Left forelimb (tissue), 1 donor: Measurements from ENCODE around the gene NHS.
"Not testable (repeated sequence)": the region's sequence is repeated elsewhere in the genome, so short reads cannot be mapped to it uniquely, and the experiment has no call there.

Experiments used
- DNase-seq: peaks from one replicate; pipeline ENCODE4 v3.0.0-alpha.2; 2018; ENCODE audit warnings: low spot score

The NHS gene

GRCh38 chrX:17549107-17549651, 174.2 kb downstream of the NHS start:
- no peak for DNase-seq

DNA sequence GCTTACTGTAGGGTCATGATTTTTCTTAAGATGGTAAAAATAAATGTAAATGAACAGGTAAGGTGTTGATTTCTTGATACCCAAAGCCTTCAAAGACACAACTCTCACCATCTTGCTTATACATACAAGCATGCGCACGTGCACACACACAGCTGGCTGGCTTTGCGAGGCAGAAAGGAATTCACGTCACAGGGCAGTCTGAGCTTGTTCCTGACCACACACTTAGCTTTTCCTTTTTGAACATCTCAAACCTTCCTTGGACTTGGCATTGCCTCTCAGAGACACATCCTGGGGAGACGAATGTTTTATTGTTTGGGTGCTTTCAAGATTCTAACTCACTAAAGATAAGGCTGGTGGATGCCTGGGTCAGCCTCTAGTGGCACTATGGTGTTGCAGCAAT, 175.0 kb downstream of the NHS start:
- DNase-seq, result no peak

- no peak for DNase-seq
Observed at GRCh38 chrX:17552044-17552650, 177.1 kb downstream of the NHS start.

DNA sequence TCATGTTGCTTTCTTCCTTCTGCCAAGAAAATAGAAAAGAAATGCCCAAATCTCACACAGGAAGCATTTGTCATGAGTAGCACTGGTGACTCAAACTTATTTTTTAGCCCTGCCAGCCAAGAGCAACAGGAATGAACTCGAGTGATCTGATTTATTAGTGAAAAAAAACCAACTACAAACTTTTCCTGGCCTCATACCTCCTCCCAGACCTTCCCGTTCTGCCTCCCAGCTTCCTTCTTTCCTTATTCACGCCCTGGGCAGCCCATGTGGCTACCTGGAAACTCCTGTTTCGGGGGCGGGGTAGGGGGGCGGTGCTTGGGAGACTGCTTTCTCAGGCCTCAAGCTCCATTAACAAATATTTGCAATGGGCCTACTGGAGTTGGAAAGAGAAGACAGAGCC, 178.5 kb downstream of the NHS start:
- DNase-seq, result no peak

DNA sequence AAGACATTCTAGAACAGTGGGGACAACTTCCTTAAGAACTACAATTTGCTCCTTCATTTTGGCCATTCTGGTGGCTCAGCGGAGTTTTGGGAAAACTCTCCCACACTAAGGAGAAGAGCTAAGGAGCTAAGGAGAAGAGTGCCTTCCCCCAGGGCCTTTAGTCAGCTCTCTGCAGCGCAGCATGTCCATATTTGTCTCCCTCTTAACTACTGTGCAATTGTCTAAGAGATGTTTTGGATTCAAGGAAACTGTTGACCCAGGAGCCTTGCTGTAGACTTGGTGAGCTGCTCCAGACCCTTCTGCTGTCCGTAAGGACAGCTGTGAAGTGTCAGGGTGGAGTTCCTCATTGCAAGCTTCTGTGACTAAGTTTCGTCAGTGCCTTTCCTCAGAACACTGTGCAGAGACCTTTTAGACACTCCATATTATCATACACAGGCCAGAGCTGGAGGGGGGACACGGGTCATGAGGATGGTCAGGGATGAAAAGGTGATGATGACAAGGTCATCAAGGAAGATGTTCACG, 179.0 kb downstream of the NHS start:
- DNase-seq, result no peak

- no peak for DNase-seq
Observed at GRCh38 chrX:17554914-17555313, 179.9 kb downstream of the NHS start.

DNA sequence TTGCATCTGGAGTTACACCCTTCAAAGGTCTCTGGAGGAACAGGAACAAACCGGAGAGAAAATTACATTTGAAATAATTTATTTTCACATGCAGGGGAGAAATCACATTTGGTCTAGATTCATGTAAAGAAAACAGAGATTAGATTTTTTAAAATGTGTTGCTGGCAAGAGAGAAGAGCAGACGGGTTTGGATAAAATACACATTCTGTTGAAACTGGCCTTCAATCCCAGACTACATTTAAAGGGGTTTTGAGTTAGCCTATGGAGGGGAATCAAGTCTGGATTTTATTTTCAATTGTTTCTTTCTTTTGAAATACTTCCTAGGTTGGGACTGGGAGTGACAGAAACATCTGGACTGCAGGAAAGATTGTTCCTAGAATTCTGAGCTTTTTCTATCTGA, 180.8 kb downstream of the NHS start:
- DNase-seq, result no peak

GRCh38 chrX:17559728-17560379, 184.9 kb downstream of the NHS start:
- no peak for DNase-seq

- no peak for DNase-seq
Observed at GRCh38 chrX:17560385-17560784, 185.4 kb downstream of the NHS start.

DNA sequence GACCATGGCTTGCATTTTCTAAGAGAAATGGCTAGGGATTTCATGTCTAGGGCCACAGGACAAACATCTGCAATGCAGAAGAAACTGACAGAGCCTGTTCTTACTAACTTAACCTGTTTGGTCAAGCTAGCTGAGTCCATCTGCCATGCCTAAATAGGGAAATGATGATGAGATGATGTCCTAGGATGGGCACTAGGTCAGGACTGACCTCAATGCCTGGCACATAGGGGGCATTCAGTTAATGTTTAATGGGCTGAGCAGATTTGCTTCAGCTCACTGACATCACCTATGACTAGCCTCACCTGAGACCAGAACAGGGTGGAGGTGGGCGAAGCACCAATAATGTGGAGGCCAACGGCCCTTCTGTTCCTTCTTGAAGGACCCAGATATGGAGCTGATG, 188.1 kb downstream of the NHS start:
- DNase-seq, result no peak

DNA sequence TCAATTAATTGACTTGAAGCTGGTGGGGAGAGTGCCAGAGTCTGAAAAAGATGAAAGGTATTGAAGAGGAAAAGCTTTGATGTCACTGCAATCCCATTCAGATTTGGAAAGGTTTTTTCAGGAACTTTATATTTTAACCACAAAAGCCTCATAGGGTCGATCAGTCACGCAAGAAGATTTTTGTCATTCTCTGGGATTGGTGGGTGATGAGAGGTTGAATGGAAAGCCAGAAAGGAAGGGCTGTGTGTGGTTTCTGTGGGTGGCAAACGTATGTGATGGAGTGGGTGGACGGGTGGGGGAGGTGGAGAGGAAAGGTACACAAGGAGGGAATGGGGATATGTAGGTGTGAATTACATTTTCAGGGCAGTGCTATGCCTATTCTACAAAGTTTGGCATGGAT, 188.5 kb downstream of the NHS start:
- DNase-seq, result no peak

DNA sequence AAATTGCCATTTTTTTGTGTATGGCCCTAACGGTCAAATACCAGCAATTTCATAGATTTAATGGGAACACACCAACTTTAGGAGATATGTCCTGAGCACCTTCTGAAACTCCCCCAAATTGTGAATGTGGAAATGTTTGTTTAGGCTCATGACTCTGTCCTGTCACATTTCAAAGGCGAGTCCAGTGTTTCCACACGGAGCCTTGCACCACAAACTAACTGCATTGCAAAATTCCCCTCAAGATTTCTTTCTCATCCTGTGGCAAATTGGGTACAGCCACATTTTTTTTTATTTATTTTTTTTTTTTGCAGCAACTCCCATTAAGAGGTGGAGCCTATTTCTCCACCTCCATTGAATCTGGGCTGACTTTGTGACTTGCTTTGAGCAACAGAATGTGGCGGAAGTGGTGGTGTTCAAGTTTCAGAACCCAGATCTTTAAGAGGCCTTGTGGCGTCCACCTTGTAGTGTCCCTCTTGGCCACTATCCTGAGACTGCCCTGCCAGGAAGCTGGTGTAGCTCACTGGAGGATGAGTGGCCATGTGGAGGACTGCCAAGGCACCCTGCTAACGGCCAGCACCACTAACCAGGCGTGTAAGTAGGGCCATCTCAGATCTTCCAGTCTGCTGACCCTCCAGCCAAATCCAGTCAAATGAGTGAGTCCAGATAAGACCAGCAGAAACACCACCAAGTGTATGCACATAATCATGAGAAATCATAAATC, 189.8 kb downstream of the NHS start:
- DNase-seq, result no peak

DNA sequence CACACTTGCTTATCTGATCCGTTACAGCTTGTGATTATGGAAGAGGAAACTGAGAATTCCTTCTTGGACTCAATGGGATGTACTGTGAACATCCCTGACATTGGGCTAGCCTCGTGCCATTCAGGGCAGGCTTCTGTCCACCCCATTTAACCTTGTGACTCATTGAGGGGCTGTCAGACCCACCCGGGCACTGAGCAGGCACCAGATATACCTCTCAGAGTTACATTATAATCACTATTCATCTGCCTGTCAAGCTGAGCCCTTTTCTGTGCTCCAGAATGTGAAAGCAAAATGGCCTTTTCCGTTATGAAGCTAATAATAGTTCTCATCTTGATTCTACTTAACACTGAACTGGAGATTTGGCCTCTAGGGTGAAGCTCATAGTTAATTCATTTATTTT, 191.7 kb downstream of the NHS start:
- DNase-seq, result no peak

GRCh38 chrX:17567187-17567586, 192.2 kb downstream of the NHS start:
- DNase-seq, result no peak

DNA sequence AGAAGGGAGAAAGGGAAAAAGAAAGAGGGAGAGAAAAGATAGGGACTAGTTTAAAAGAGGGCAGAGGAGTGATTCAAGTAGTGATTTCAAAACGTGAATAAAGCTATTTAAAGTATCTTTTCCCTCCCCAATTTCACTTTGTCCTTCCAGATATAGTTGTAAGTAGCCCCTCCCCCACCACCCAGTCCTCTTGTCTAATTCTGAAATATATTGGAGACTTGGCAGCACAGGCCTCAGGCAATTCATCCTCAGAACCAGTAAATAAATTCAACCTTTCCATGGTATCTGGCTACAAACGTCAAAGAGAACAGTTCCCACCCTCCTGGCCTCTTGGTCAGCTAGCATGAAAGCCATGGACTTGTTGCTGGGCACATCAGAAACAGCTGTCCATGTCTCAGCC, 192.8 kb downstream of the NHS start:
- no peak for DNase-seq

GRCh38 chrX:17568804-17569203, 193.8 kb downstream of the NHS start:
- not testable (repeated sequence) for DNase-seq

- DNase-seq, result no peak
Observed at GRCh38 chrX:17579026-17579425, 204.0 kb downstream of the NHS start.

DNA sequence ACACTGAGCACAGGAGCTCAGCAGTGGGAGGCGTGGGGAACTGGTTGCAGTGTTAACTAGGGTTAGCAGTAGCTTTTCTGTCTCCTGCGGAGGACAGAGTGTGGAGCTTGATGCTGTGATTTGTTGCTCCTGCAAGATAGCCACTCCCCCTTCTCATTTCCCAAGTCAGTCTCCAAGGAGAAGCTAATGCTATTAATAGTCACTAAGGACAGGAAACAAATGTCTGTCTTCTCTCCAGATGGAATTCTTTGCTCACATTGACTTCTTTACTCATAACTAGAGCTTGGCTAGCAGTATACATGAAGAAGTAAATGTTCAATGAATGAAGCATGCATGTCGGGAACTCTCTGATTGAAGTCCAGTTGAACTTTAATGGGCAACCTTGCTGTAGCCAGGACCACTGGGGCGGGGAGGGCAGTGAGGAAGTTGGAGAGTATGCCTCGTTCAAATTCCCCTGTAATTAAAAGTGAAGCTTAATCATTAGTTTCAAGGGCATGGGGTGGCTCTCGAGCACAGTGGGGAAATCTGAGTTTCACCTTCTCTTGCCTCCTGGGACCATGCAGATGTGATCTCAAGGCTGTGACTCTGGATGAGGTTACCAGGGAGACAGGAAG, 205.6 kb downstream of the NHS start:
- DNase-seq, result no peak

DNA sequence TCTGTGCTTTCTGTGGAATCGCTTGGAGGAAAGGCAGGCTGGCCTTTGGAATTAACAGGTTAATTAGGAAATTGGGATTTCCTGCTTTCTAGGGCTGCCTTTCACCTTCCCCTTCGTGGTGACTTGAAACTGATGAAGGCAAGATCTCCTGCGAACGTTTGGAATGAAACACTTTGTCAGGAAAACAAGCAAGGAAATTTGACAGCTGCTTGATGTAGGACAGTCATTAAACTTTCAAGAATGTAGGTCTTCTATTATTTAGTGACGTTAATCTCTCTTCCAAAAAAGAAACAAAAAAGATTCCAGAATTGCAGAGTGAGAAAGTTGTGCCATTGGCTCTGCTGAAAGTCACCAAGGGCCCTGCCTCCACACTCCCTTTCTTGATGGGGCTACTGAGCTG, 206.6 kb downstream of the NHS start:
- DNase-seq, result no peak

GRCh38 chrX:17584248-17584681, 209.3 kb downstream of the NHS start:
- no peak for DNase-seq

DNA sequence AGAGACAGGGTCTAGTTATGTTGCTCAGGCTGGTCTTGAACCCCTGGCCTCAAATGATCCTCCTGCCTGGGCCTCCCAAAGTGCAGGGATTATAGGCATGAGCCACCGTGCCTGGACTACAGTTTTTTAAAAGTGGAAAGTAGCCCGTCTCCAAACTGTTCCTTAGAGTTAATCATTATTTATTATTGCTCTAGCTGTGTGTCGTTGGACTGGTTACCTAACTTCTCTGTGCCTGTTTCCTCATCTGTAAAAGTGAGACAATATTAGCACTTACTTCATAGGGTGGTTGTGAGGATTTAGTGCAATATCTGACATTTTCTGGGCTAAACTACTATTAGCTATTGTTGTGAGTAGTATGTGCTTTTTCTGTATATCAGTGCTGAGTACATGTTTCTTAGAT, 210.0 kb downstream of the NHS start:
- no peak for DNase-seq

DNA sequence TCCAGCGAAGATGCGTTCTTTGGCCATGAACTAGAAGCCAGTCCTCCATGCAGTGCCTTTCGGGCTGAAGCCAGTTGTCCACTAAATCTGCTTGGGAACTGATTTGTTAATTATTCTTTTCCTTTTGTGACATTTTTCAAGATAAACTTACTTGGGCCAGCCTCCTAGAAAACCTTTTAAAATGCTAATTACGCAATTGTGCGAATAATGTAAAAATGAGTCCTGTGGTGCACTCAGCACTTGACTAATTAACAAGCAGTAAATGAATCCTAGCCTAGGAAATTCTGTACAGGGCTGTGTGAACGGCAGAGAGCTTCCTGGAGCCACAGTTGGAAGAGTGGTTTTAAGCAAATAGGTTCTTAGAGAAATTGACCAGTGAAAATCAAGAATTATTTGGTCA, 212.4 kb downstream of the NHS start:
- DNase-seq, result no peak

GRCh38 chrX:17588303-17588702, 213.3 kb downstream of the NHS start:
- no peak for DNase-seq
